Neural cell (in vitro differentiated cells): ENCODE measurements around the gene NTRK1. TPM values are rescaled to one million over a fixed set of nuclear protein-coding genes. Genes with fewer than 3 reads are reported as not detected.

ENCODE experiments used
- H2AFZ ChIP-seq: fragments of 200-600, 300-800 bp; sonication (generic), shearing (Covaris generic); 2 replicates; pipeline ENCODE4 v1.6.0; 2014; ENCODE audit warnings: low read depth, mild to moderate bottlenecking, antibody characterized with exemption, low read length, moderate library complexity
- H3F3A ChIP-seq: fragments of 200-600 bp; shearing (Covaris generic); 2 replicates; pipeline ENCODE4 v1.6.1; 2016; ENCODE audit warnings: mild to moderate bottlenecking, moderate library complexity, mixed read lengths, antibody characterized with exemption, low read length; ENCODE audit not compliant: insufficient read depth, poor library complexity, severe bottlenecking
- H3K27ac ChIP-seq: fragments of 200-600, 300-800 bp; sonication (generic), shearing (Covaris generic); 2 replicates; pipeline ENCODE4 v1.5.1; 2014; ENCODE audit warnings: mild to moderate bottlenecking, low read length, moderate library complexity
- H3K27me3 ChIP-seq: fragments of 300-800, 200-600 bp; sonication (generic), shearing (Covaris generic); 2 replicates; pipeline ENCODE4 v1.6.0; 2014; ENCODE audit warnings: mild to moderate bottlenecking, low read depth, low read length, moderate library complexity; ENCODE audit not compliant: insufficient read depth
- H3K36me3 ChIP-seq: fragments of 300-800, 200-600 bp; sonication (generic), shearing (Covaris generic); 2 replicates; pipeline ENCODE4 v1.5.1; 2014; ENCODE audit warnings: mild to moderate bottlenecking, antibody characterized with exemption, low read length, moderate library complexity; ENCODE audit not compliant: insufficient read depth
- H3K4me2 ChIP-seq: fragments of 300-800, 200-600 bp; sonication (generic), shearing (Covaris generic); 2 replicates; pipeline ENCODE4 v1.6.0; 2014; ENCODE audit warnings: mild to moderate bottlenecking, low read length
- H3K4me3 ChIP-seq: fragments of 300-800, 200-600 bp; sonication (generic), shearing (Covaris generic); 2 replicates; pipeline ENCODE4 v1.5.1; 2014; ENCODE audit warnings: mild to moderate bottlenecking, low read length, moderate library complexity
- H3K79me2 ChIP-seq: fragments of 200-600 bp; shearing (Covaris generic); replicated peaks from 2 replicates; pipeline ENCODE4 v1.6.0; 2014; ENCODE audit warnings: mild to moderate bottlenecking, low read length, moderate library complexity; ENCODE audit not compliant: insufficient read depth
- H3K9ac ChIP-seq: fragments of 300-800, 200-600 bp; sonication (generic), shearing (Covaris generic); 2 replicates; pipeline ENCODE4 v1.6.1; 2016; ENCODE audit warnings: mild to moderate bottlenecking, low read length, mixed read lengths
- H3K9me2 ChIP-seq: fragments of 200-600 bp; shearing (Covaris generic); 2 replicates; pipeline ENCODE4 v1.6.1; 2016; ENCODE audit warnings: mild to moderate bottlenecking, low read length, mixed read lengths; ENCODE audit not compliant: insufficient read depth
- H3K9me3 ChIP-seq: fragments of 200-600, 300-800 bp; sonication (generic), shearing (Covaris generic); 2 replicates; pipeline ENCODE4 v1.6.1; 2016; ENCODE audit warnings: mild to moderate bottlenecking, mixed run types, low read length, moderate library complexity, mixed read lengths
- H4K20me1 ChIP-seq: fragments of 200-600 bp; shearing (Covaris generic); 2 replicates; pipeline ENCODE4 v1.6.1; 2016; ENCODE audit warnings: mild to moderate bottlenecking, mixed run types; ENCODE audit not compliant: insufficient read depth
- CTCF ChIP-seq: fragments of 450-650 bp; IDR thresholded peaks from 2 replicates; pipeline ENCODE4 v1.5.1; 2014; ENCODE audit warnings: antibody characterized with exemption, mild to moderate bottlenecking, moderate library complexity; ENCODE audit not compliant: poor library complexity, severe bottlenecking
- EP300 ChIP-seq: fragments of 450-650 bp; conservative IDR thresholded peaks from 2 replicates; pipeline ENCODE4 v1.6.1; 2014; ENCODE audit warnings: antibody characterized with exemption, mild to moderate bottlenecking, moderate library complexity; ENCODE audit not compliant: poor library complexity, severe bottlenecking
- EZH2 ChIP-seq: fragments of 200-600, 300-800 bp; shearing (Covaris generic), sonication (generic); IDR thresholded peaks from 2 replicates; pipeline ENCODE4 v1.6.1; 2014; ENCODE audit warnings: antibody characterized with exemption, low read length, borderline replicate concordance, mild to moderate bottlenecking; ENCODE audit not compliant: insufficient read depth, poor library complexity, severe bottlenecking
- MXI1 ChIP-seq: fragments of 450-650 bp; conservative IDR thresholded peaks from 2 replicates; pipeline ENCODE4 v1.6.1; 2014; ENCODE audit warnings: antibody characterized with exemption, mild to moderate bottlenecking; ENCODE audit not compliant: poor library complexity, severe bottlenecking
- POLR2AphosphoS5 ChIP-seq: IDR thresholded peaks from 2 replicates; pipeline ENCODE4 v1.6.1; 2012
- RAD21 ChIP-seq: fragments of 450-650 bp; conservative IDR thresholded peaks from 2 replicates; pipeline ENCODE4 v1.6.1; 2014; ENCODE audit warnings: antibody characterized with exemption, mild to moderate bottlenecking, moderate library complexity
- REST ChIP-seq: IDR thresholded peaks from 2 replicates; pipeline ENCODE4 v1.6.1; 2012; ENCODE audit warnings: borderline replicate concordance
- SMC3 ChIP-seq: fragments of 450-650 bp; conservative IDR thresholded peaks from 2 replicates; pipeline ENCODE4 v1.6.1; 2014; ENCODE audit warnings: antibody characterized with exemption, mild to moderate bottlenecking, moderate library complexity; ENCODE audit not compliant: poor library complexity
- TAF1 ChIP-seq: IDR thresholded peaks from 2 replicates; pipeline ENCODE4 v1.6.1; 2012; ENCODE audit warnings: low read depth
- polyA plus RNA-seq: library from polyadenylated mRNA; depleted of rRNA; stranded (reverse); fragments of >200 nt; gene quantifications from 2 replicates; pipeline ENCODE4 v1.2.3, GENCODE V29; 2014

The NTRK1 gene
- polyA plus RNA-seq, 1 donor from 2014 or later = 4.9 TPM

- no peak overlapping the region for H3K27ac ChIP-seq
- H3K4me2 ChIP-seq = no peak overlapping the region
- no peaks in the 10 kb centered on the region for H4K20me1 ChIP-seq
- TF ChIP-seq SMC3 (no peak), EZH2 (no peak), EP300 (no peak), TAF1 (no peak), POLR2AphosphoS5 (no peak), REST (no peak), RAD21 (no peak), CTCF (no peak), MXI1 (no peak)
- H3K4me3 ChIP-seq = no peak overlapping the region
- H3K27me3 ChIP-seq = peaks cover 31% of the 10 kb centered on the region
- no peaks in the 10 kb centered on the region for H3K9me3 ChIP-seq
- H3K36me3 ChIP-seq = no peaks in the 10 kb centered on the region
- H3K9me2 ChIP-seq = no peaks in the 10 kb centered on the region
- no peak overlapping the region for H2AFZ ChIP-seq
- no peak overlapping the region for H3K9ac ChIP-seq
- H3F3A ChIP-seq = no peaks in the 10 kb centered on the region
- no peaks in the 10 kb centered on the region for H3K79me2 ChIP-seq
Measured at GRCh38 chr1:156851779-156852417, 8.8 kb upstream of the NTRK1 start.

- no peak overlapping the region for H3K4me3 ChIP-seq
- no peaks in the 10 kb centered on the region for H3K79me2 ChIP-seq
- H3K9ac ChIP-seq = no peak overlapping the region
- H3K27ac ChIP-seq = no peak overlapping the region
- H3F3A ChIP-seq = no peaks in the 10 kb centered on the region
- no peak overlapping the region for H3K4me2 ChIP-seq
- TF ChIP-seq SMC3 (no peak), RAD21 (no peak), CTCF (no peak), POLR2AphosphoS5 (no peak), EP300 (no peak), EZH2 (no peak), MXI1 (no peak), TAF1 (no peak), REST (no peak)
- peaks cover 25% of the 10 kb centered on the region for H3K27me3 ChIP-seq
- H3K9me2 ChIP-seq = no peaks in the 10 kb centered on the region
- no peaks in the 10 kb centered on the region for H3K36me3 ChIP-seq
- no peaks in the 10 kb centered on the region for H4K20me1 ChIP-seq
- no peak overlapping the region for H2AFZ ChIP-seq
- no peaks in the 10 kb centered on the region for H3K9me3 ChIP-seq
Measured at GRCh38 chr1:156852418-156852874, 8.2 kb upstream of the NTRK1 start.
